Thoracic aorta (tissue), 2 donors: ENCODE results near the gene MON2. TPM values are rescaled to one million over a fixed set of nuclear protein-coding genes. Genes with fewer than 3 reads are reported as not detected.

Experiments used
- ATAC-seq: fragments of 150-250 bp; one replicate; pipeline ENCODE4 v1.8.0; 2017; ENCODE audit warnings: low read depth; ENCODE audit not compliant: insufficient number of reproducible peaks, low FRiP score
- DNase-seq: peaks from one replicate; pipeline ENCODE4 v3.0.0-alpha.2; 2020; ENCODE audit warnings: low spot score
- H3K27ac ChIP-seq, 2 donors: fragments of 200-600 bp; sonication (generic); 1 replicate in 1 of 2; 2 replicates in 1 of 2; pipeline ENCODE4 v1.5.1; 2016; ENCODE audit warnings: mild to moderate bottlenecking in 2 of 2, moderate library complexity in 2 of 2
- H3K27me3 ChIP-seq: fragments of 200-600 bp; sonication (generic); replicated peaks from 2 replicates; pipeline ENCODE4 v1.6.0; 2016; ENCODE audit warnings: mild to moderate bottlenecking; ENCODE audit not compliant: insufficient read depth
- H3K36me3 ChIP-seq: fragments of 200-600 bp; sonication (generic); one replicate; pipeline ENCODE4 v1.5.1; 2016
- H3K4me1 ChIP-seq, 2 donors: fragments of 200-600 bp; sonication (generic); 1 replicate in 1 of 2; 2 replicates in 1 of 2; pipeline versions ENCODE4 v1.5.1 to v1.6.0; 2016; ENCODE audit warnings: low read depth in 2 of 2, mild to moderate bottlenecking in 1 of 2; ENCODE audit not compliant: control insufficient read depth in 1 of 2
- H3K4me3 ChIP-seq: fragments of 200-600 bp; sonication (generic); 2 replicates; pipeline ENCODE4 v1.5.1; 2016; ENCODE audit warnings: mild to moderate bottlenecking
- H3K9me3 ChIP-seq: fragments of 200-600 bp; sonication (generic); 2 replicates; pipeline ENCODE4 v1.5.1; 2016
- total RNA-seq, 2 donors: library from RNA; depleted of rRNA; stranded (reverse); fragments of >200 nt; gene quantifications; one replicate each; pipeline versions ENCODE4 v1.1.0 to v1.2.3, GENCODE V29; 2016
- TF ChIP-seq, protein P1 (sequence below): fragments of 200-600 bp; sonication (generic); IDR thresholded peaks from one replicate; pipeline ENCODE4 v1.5.1; 2019; ENCODE audit warnings: antibody characterized with exemption

The MON2 gene
- total RNA-seq, 2 donors from 2014 or later = 73.0 to 154 TPM

DNA sequence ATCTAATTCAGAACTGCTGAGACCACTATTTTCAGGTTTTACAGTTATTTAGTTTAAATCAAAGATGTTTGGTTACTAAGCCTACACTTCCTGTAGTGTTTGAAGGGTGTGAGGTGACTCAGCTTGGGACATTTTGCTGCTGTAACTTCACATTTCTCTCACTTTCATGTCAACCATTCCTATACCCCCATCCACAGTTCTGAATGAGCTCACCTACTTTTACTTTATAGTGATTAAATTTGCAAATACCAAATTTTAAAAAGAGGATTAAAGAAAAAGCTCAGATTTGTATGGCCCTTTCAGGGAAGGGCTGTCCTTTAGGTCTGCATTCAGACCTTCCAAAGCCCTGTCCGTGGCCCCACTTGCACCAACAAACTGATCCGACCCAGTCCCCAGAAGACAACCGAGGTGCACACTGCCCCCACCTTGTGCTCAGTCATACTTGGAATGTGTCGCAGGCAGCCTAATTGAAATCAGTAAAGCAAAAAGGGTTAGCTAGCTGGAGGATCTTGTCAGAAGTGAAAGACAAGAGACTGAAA lies 174.4 kb downstream of the MON2 start:
- H3K4me3 ChIP-seq = no peak overlapping the region
- TF ChIP-seq, protein P1, sequence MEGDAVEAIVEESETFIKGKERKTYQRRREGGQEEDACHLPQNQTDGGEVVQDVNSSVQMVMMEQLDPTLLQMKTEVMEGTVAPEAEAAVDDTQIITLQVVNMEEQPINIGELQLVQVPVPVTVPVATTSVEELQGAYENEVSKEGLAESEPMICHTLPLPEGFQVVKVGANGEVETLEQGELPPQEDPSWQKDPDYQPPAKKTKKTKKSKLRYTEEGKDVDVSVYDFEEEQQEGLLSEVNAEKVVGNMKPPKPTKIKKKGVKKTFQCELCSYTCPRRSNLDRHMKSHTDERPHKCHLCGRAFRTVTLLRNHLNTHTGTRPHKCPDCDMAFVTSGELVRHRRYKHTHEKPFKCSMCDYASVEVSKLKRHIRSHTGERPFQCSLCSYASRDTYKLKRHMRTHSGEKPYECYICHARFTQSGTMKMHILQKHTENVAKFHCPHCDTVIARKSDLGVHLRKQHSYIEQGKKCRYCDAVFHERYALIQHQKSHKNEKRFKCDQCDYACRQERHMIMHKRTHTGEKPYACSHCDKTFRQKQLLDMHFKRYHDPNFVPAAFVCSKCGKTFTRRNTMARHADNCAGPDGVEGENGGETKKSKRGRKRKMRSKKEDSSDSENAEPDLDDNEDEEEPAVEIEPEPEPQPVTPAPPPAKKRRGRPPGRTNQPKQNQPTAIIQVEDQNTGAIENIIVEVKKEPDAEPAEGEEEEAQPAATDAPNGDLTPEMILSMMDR = no peak
- H3K27me3 ChIP-seq = no peaks in the 10 kb centered on the region
- no peaks in the 10 kb centered on the region for H3K9me3 ChIP-seq
- no peak overlapping the region for H3K27ac ChIP-seq
- ATAC-seq (no peak), DNase-seq (no peak)
- H3K4me1 ChIP-seq = peaks cover 0 to 5% of the 10 kb centered on the region in 2 donors
- H3K36me3 ChIP-seq = no peaks in the 10 kb centered on the region

- H3K27ac ChIP-seq = no peak overlapping the region
- H3K36me3 ChIP-seq = no peaks in the 10 kb centered on the region
- H3K4me3 ChIP-seq = no peak overlapping the region
- no peaks in the 10 kb centered on the region for H3K27me3 ChIP-seq
- no peaks in the 10 kb centered on the region for H3K9me3 ChIP-seq
- ATAC-seq (no peak), DNase-seq (no peak)
- TF ChIP-seq, protein P1 = no peak
- H3K4me1 ChIP-seq = peaks cover 2 to 5% of the 10 kb centered on the region in 2 donors
These were observed 175.9 kb downstream of the MON2 start for GRCh38 chr12:62642486-62642885.

DNA sequence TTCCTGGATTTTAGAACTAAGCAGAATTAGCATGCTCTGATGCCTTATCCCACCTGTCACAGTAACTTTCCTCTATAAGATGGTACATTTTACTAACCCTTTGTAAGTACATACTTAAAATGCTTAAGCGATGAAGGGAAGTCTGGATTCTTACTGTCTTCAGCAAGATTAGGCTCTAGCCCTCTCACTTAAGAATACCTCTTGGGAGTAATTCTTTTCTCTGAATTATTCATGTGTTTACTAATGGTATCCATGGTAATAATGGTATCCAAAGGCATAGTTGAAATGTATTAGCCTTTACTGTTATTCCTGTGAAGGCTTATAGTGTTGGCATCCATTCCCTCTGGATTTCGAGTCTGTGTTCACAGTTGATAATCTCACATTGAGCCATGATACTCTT lies 176.9 kb downstream of the MON2 start:
- Histone ChIP-seq H3K4me1 (peaks cover 3 to 8% of the 10 kb centered on the region in 2 donors), H3K4me3 (no peak overlapping the region), H3K27ac (no peak overlapping the region), H3K27me3 (no peaks in the 10 kb centered on the region), H3K9me3 (no peaks in the 10 kb centered on the region), H3K36me3 (no peaks in the 10 kb centered on the region)
- TF ChIP-seq, protein P1 = no peak
- ATAC-seq = no peak
- DNase-seq = no peak

GRCh38 chr12:62646566-62646965 lies 179.9 kb downstream of the MON2 start:
- Histone ChIP-seq H3K4me3 (no peak overlapping the region), H3K36me3 (no peaks in the 10 kb centered on the region), H3K27ac (no peak overlapping the region), H3K9me3 (no peaks in the 10 kb centered on the region), H3K27me3 (no peaks in the 10 kb centered on the region), H3K4me1 (peaks cover 3 to 8% of the 10 kb centered on the region in 2 donors)
- DNase-seq (no peak), ATAC-seq (no peak)
- TF ChIP-seq, protein P1 = no peak

GRCh38 chr12:62647586-62647985 lies 181.0 kb downstream of the MON2 start:
- Histone ChIP-seq H3K36me3 (no peaks in the 10 kb centered on the region), H3K27ac (no peak overlapping the region), H3K4me3 (no peak overlapping the region), H3K27me3 (no peaks in the 10 kb centered on the region), H3K4me1 (peaks cover 3 to 8% of the 10 kb centered on the region in 2 donors), H3K9me3 (no peaks in the 10 kb centered on the region)
- no peak for ATAC-seq
- DNase-seq = no peak
- TF ChIP-seq, protein P1 = no peak
